ENCODE measurements around the gene OSBPL5. TPM values are rescaled to one million over a fixed set of nuclear protein-coding genes. Genes with fewer than 3 reads are reported as not detected.
"Not testable (repeated sequence)": the region's sequence is repeated elsewhere in the genome, so short reads cannot be mapped to it uniquely, and the experiment has no call there.

OSBPL5 gene
- total and polyA plus RNA-seq, 9 of the 15 experiments (the other 6 are each of a cell fraction or from before 2014, with no cell fraction given): 0.06 to 14.8 (median 3.2) TPM

GRCh38 chr11:3069425-3069824 is 95.7 kb downstream of the OSBPL5 start (continued):
- TF ChIP-seq ZNF644 (tag; IDR thresholded peaks at IDR 0.05; ENCODE audit: low read depth): no peak
- no peak for TF ChIP-seq ZNF507 (tag; conservative IDR thresholded peaks at IDR 0.05)

GRCh38 chr11:3066308-3066707 is 98.8 kb downstream of the OSBPL5 start:
- ATAC-seq; H3K9me3 ChIP-seq (replicated peaks; ENCODE audit: control insufficient read depth, insufficient read depth, low read depth, low read length); H3K4me3 ChIP-seq; BruUV-seq (replicated peaks); H3K9me1 ChIP-seq (ENCODE audit: control insufficient read depth, insufficient read depth, low read length); intact Hi-C loops (cut with micrococcal nuclease); H3K9ac ChIP-seq (ENCODE audit: insufficient read depth in 1 of 2, low read depth in 2 of 2, low read length in 2 of 2); H2AFZ ChIP-seq (ENCODE audit: low read depth, low read length); H3K27ac ChIP-seq (ENCODE audit: extremely low read depth, low read depth, low read length); H3K36me3 ChIP-seq (ENCODE audit: control insufficient read depth, insufficient read depth, low read length); FAIRE-seq; H3K79me2 ChIP-seq (ENCODE audit: control insufficient read depth, insufficient read depth, low read length); H4K20me1 ChIP-seq (replicated peaks; ENCODE audit: control insufficient read depth, insufficient read depth, low read length); DNase-seq (ENCODE audit: extremely low read depth in 1 of 4, low spot score in 3 of 4); H3K4me2 ChIP-seq (ENCODE audit: insufficient read depth, low read length); H3K4me1 ChIP-seq (replicated peaks in 1 of 2; ENCODE audit: control insufficient read depth in 2 of 2, insufficient read depth in 2 of 2, low read length in 2 of 2); H3K27me3 ChIP-seq (ENCODE audit: control insufficient read depth in 2 of 2, insufficient read depth in 2 of 2, low read length in 2 of 2); CTCF ChIA-PET (ENCODE audit: low intra/inter-chr PET ratio); in situ Hi-C loops (cut with MboI): not testable (repeated sequence)
- POLR2A ChIA-PET: interaction anchor here (1.1 kb wide), 1 partner anchor 9 kb away, joined by 4 read pairs; the partner anchor contains the start of gene CARS1
- 44% methylated on average over 3 of the region's 3 CpGs for WGBS (ENCODE audit: insufficient coverage, low coverage, missing lambda C conversion rate)

- DNase-seq (ENCODE audit: extremely low read depth in 1 of 4, low spot score in 3 of 4); POLR2A ChIA-PET; H4K20me1 ChIP-seq (replicated peaks; ENCODE audit: control insufficient read depth, insufficient read depth, low read length); H3K9me1 ChIP-seq (ENCODE audit: control insufficient read depth, insufficient read depth, low read length); H3K4me2 ChIP-seq (ENCODE audit: insufficient read depth, low read length); H3K27ac ChIP-seq (ENCODE audit: extremely low read depth, low read depth, low read length); FAIRE-seq; in situ Hi-C loops (cut with MboI); H2AFZ ChIP-seq (ENCODE audit: low read depth, low read length); H3K27me3 ChIP-seq (ENCODE audit: control insufficient read depth in 2 of 2, insufficient read depth in 2 of 2, low read length in 2 of 2); ATAC-seq; H3K4me3 ChIP-seq; H3K9ac ChIP-seq (ENCODE audit: insufficient read depth in 1 of 2, low read depth in 2 of 2, low read length in 2 of 2); H3K36me3 ChIP-seq (ENCODE audit: control insufficient read depth, insufficient read depth, low read length); H3K9me3 ChIP-seq (replicated peaks; ENCODE audit: control insufficient read depth, insufficient read depth, low read depth, low read length); BruUV-seq (replicated peaks); H3K4me1 ChIP-seq (replicated peaks in 1 of 2; ENCODE audit: control insufficient read depth in 2 of 2, insufficient read depth in 2 of 2, low read length in 2 of 2); H3K79me2 ChIP-seq (ENCODE audit: control insufficient read depth, insufficient read depth, low read length); intact Hi-C loops (cut with micrococcal nuclease): not testable (repeated sequence)
- CTCF ChIA-PET (ENCODE audit: low intra/inter-chr PET ratio): interaction anchor here (0.7 kb wide), 1 partner anchor 46 kb away, joined by 3 read pairs; no protein-coding TSS in a partner anchor
- WGBS (ENCODE audit: insufficient coverage, low coverage, missing lambda C conversion rate): 49% methylated on average over 5 of the region's 6 CpGs
- TF ChIP-seq ZFP36 (IDR thresholded peaks at IDR 0.05; ENCODE audit: low read depth, low read length, partially characterized antibody): peak; percentile 87
- TF ChIP-seq TRIM24 (IDR thresholded peaks at IDR 0.05): peak; percentile 8 to 18; a peak in 1 of 4 replicates
- TF ChIP-seq TRIM28 (IDR thresholded peaks at IDR 0.05): peak; percentile 77; the same call in 1 of the 2 replicates
Observed at GRCh38 chr11:3064709-3065108, 100.4 kb downstream of the OSBPL5 start.

- H2AFZ ChIP-seq (ENCODE audit: low read depth, low read length); in situ Hi-C loops (cut with MboI); H3K9me1 ChIP-seq (ENCODE audit: control insufficient read depth, insufficient read depth, low read length); H3K9me3 ChIP-seq (replicated peaks; ENCODE audit: control insufficient read depth, insufficient read depth, low read depth, low read length); H3K9ac ChIP-seq (ENCODE audit: insufficient read depth in 1 of 2, low read depth in 2 of 2, low read length in 2 of 2); FAIRE-seq; POLR2A ChIA-PET; intact Hi-C loops (cut with micrococcal nuclease); H3K4me1 ChIP-seq (replicated peaks in 1 of 2; ENCODE audit: control insufficient read depth in 2 of 2, insufficient read depth in 2 of 2, low read length in 2 of 2); H4K20me1 ChIP-seq (replicated peaks; ENCODE audit: control insufficient read depth, insufficient read depth, low read length); H3K4me2 ChIP-seq (ENCODE audit: insufficient read depth, low read length); CTCF ChIA-PET (ENCODE audit: low intra/inter-chr PET ratio); H3K79me2 ChIP-seq (ENCODE audit: control insufficient read depth, insufficient read depth, low read length); DNase-seq (ENCODE audit: extremely low read depth in 1 of 4, low spot score in 3 of 4); ATAC-seq; H3K4me3 ChIP-seq; H3K27ac ChIP-seq (ENCODE audit: extremely low read depth, low read depth, low read length); H3K36me3 ChIP-seq (ENCODE audit: control insufficient read depth, insufficient read depth, low read length); BruUV-seq (replicated peaks); H3K27me3 ChIP-seq (ENCODE audit: control insufficient read depth in 2 of 2, insufficient read depth in 2 of 2, low read length in 2 of 2): not testable (repeated sequence)
- 54% methylated on average over 8 of the region's 8 CpGs for WGBS (ENCODE audit: insufficient coverage, low coverage, missing lambda C conversion rate)
Observed at GRCh38 chr11:3063876-3064275, 101.2 kb downstream of the OSBPL5 start.
